Measurements from ENCODE around the gene SLC4A5.

The SLC4A5 gene

GRCh38 chr2:74278176-74278575, 65.0 kb downstream of the SLC4A5 start:
- in situ Hi-C loops (cut with HindIII; ENCODE audit: low sequenced_read_pairs): no loop called here

GRCh38 chr2:74275228-74275627, 68.0 kb downstream of the SLC4A5 start:
- in situ Hi-C loops (cut with HindIII; ENCODE audit: low sequenced_read_pairs): no loop called here

GRCh38 chr2:74269667-74270066, 73.5 kb downstream of the SLC4A5 start:
- in situ Hi-C loops (cut with HindIII; ENCODE audit: low sequenced_read_pairs): loop anchor here (5.0 kb wide), 3 partner anchors 37 to 73 kb away; partner anchors contain the start of gene SLC4A5

- in situ Hi-C loops (cut with HindIII; ENCODE audit: low sequenced_read_pairs): loop anchor here (5.0 kb wide), 1 partner anchor 55 kb away; no protein-coding TSS in a partner anchor
These were observed 76.1 kb downstream of the SLC4A5 start for GRCh38 chr2:74267068-74267467.

- in situ Hi-C loops (cut with HindIII; ENCODE audit: low sequenced_read_pairs): no loop called here
These were observed 78.9 kb downstream of the SLC4A5 start for GRCh38 chr2:74264281-74264680.

- in situ Hi-C loops (cut with HindIII; ENCODE audit: low sequenced_read_pairs): no loop called here
These were observed 80.5 kb downstream of the SLC4A5 start for GRCh38 chr2:74262681-74263080.

GRCh38 chr2:74261204-74261864, 81.9 kb downstream of the SLC4A5 start:
- in situ Hi-C loops (cut with HindIII; ENCODE audit: low sequenced_read_pairs): no loop called here

- in situ Hi-C loops (cut with HindIII; ENCODE audit: low sequenced_read_pairs): no loop called here
These were observed 82.7 kb downstream of the SLC4A5 start for GRCh38 chr2:74260495-74260894.

GRCh38 chr2:74259733-74260132, 83.5 kb downstream of the SLC4A5 start:
- in situ Hi-C loops (cut with HindIII; ENCODE audit: low sequenced_read_pairs): no loop called here

- in situ Hi-C loops (cut with HindIII; ENCODE audit: low sequenced_read_pairs): no loop called here
These were observed 84.0 kb downstream of the SLC4A5 start for GRCh38 chr2:74259191-74259590.

- in situ Hi-C loops (cut with HindIII; ENCODE audit: low sequenced_read_pairs): no loop called here
These were observed 87.5 kb downstream of the SLC4A5 start for GRCh38 chr2:74255660-74256213.

GRCh38 chr2:74253971-74254310, 89.3 kb downstream of the SLC4A5 start:
- in situ Hi-C loops (cut with HindIII; ENCODE audit: low sequenced_read_pairs): no loop called here

GRCh38 chr2:74253306-74253970, 89.8 kb downstream of the SLC4A5 start:
- in situ Hi-C loops (cut with HindIII; ENCODE audit: low sequenced_read_pairs): no loop called here

GRCh38 chr2:74252862-74253261, 90.4 kb downstream of the SLC4A5 start:
- in situ Hi-C loops (cut with HindIII; ENCODE audit: low sequenced_read_pairs): no loop called here

- in situ Hi-C loops (cut with HindIII; ENCODE audit: low sequenced_read_pairs): no loop called here
These were observed 91.2 kb downstream of the SLC4A5 start for GRCh38 chr2:74252036-74252435.

GRCh38 chr2:74250189-74250631, 93.0 kb downstream of the SLC4A5 start:
- in situ Hi-C loops (cut with HindIII; ENCODE audit: low sequenced_read_pairs): no loop called here

GRCh38 chr2:74249406-74250122, 93.7 kb downstream of the SLC4A5 start:
- in situ Hi-C loops (cut with HindIII; ENCODE audit: low sequenced_read_pairs): no loop called here

GRCh38 chr2:74246496-74247195, 96.6 kb downstream of the SLC4A5 start:
- in situ Hi-C loops (cut with HindIII; ENCODE audit: low sequenced_read_pairs): no loop called here

- in situ Hi-C loops (cut with HindIII; ENCODE audit: low sequenced_read_pairs): no loop called here
These were observed 98.9 kb downstream of the SLC4A5 start for GRCh38 chr2:74244286-74244685.

GRCh38 chr2:74242354-74243071, 100.7 kb downstream of the SLC4A5 start:
- in situ Hi-C loops (cut with HindIII; ENCODE audit: low sequenced_read_pairs): no loop called here
